Measurements from ENCODE around the gene PLXDC1. TPM values are rescaled to one million over a fixed set of nuclear protein-coding genes. Genes with fewer than 3 reads are reported as not detected.

Gene PLXDC1
- polyA plus RNA-seq, 1 experiment = 1.9 TPM

- H3K27ac ChIP-seq (ENCODE audit: low read depth, low read length) = no peak overlapping the region
- no peak for DNase-seq (ENCODE audit: low read depth, low spot score)
- TF ChIP-seq CTCF (IDR thresholded peaks at IDR 0.05; ENCODE audit: low read depth, low read length) = no peak
- H3K9me3 ChIP-seq (ENCODE audit: control insufficient read depth, insufficient read depth, low read length) = no peaks in the 10 kb centered on the region
- no peak overlapping the region for H3K4me3 ChIP-seq (ENCODE audit: low read depth, low read length)
- H3K27me3 ChIP-seq (ENCODE audit: control insufficient read depth, insufficient read depth, low read length) = peaks cover 10% of the 10 kb centered on the region
- ChIA-PET POLR2A (no interaction called here), CTCF (interaction anchor here (1.3 kb wide), 1 partner anchor 46 kb away, joined by 4 read pairs; no protein-coding TSS in a partner anchor)
Measured at GRCh38 chr17:39118674-39119419, 32.6 kb downstream of the PLXDC1 start.

- no peak for DNase-seq (ENCODE audit: low read depth, low spot score)
- ChIA-PET POLR2A (no interaction called here), CTCF (interaction anchor here (2.2 kb wide), 1 partner anchor 134 kb away, joined by 8 read pairs; no protein-coding TSS in a partner anchor)
- no peak overlapping the region for H3K4me3 ChIP-seq (ENCODE audit: low read depth, low read length)
- H3K27me3 ChIP-seq (ENCODE audit: control insufficient read depth, insufficient read depth, low read length) = peaks cover 8% of the 10 kb centered on the region
- H3K9me3 ChIP-seq (ENCODE audit: control insufficient read depth, insufficient read depth, low read length) = no peaks in the 10 kb centered on the region
- TF ChIP-seq CTCF (IDR thresholded peaks at IDR 0.05; ENCODE audit: low read depth, low read length) = no peak
- H3K27ac ChIP-seq (ENCODE audit: low read depth, low read length) = no peak overlapping the region
Measured at GRCh38 chr17:39116224-39116623, 35.2 kb downstream of the PLXDC1 start.

GRCh38 chr17:39115135-39115534 lies 36.3 kb downstream of the PLXDC1 start:
- Histone ChIP-seq H3K27me3 (ENCODE audit: control insufficient read depth, insufficient read depth, low read length) (peaks cover 18% of the 10 kb centered on the region), H3K4me3 (ENCODE audit: low read depth, low read length) (no peak overlapping the region), H3K9me3 (ENCODE audit: control insufficient read depth, insufficient read depth, low read length) (no peaks in the 10 kb centered on the region), H3K27ac (ENCODE audit: low read depth, low read length) (peak overlapping the region; percentile 61)
- no peak for TF ChIP-seq CTCF (IDR thresholded peaks at IDR 0.05; ENCODE audit: low read depth, low read length)
- DNase-seq (ENCODE audit: low read depth, low spot score) = no peak
- CTCF ChIA-PET = interaction anchor here (0.5 to 2.4 kb wide), 4 partner anchors 38 to 132 kb away, joined by 3 to 10 read pairs (median 6); no protein-coding TSS in a partner anchor
- POLR2A ChIA-PET = interaction anchor here (0.6 to 1.1 kb wide), 2 partner anchors 15 to 38 kb away, joined by 3 read pairs; no protein-coding TSS in a partner anchor

GRCh38 chr17:39114723-39115122 lies 36.7 kb downstream of the PLXDC1 start:
- ChIA-PET CTCF (interaction anchor here (0.7 to 2.4 kb wide), 3 partner anchors 38 to 132 kb away, joined by 3 to 10 read pairs (median 8); no protein-coding TSS in a partner anchor), POLR2A (interaction anchor here (0.6 to 1.1 kb wide), 2 partner anchors 15 to 38 kb away, joined by 3 read pairs; no protein-coding TSS in a partner anchor)
- TF ChIP-seq CTCF (IDR thresholded peaks at IDR 0.05; ENCODE audit: low read depth, low read length) = no peak
- peaks cover 18% of the 10 kb centered on the region for H3K27me3 ChIP-seq (ENCODE audit: control insufficient read depth, insufficient read depth, low read length)
- DNase-seq (ENCODE audit: low read depth, low spot score) = no peak
- no peaks in the 10 kb centered on the region for H3K9me3 ChIP-seq (ENCODE audit: control insufficient read depth, insufficient read depth, low read length)
- no peak overlapping the region for H3K4me3 ChIP-seq (ENCODE audit: low read depth, low read length)
- peak overlapping the region; percentile 61 for H3K27ac ChIP-seq (ENCODE audit: low read depth, low read length)

- H3K27me3 ChIP-seq (ENCODE audit: control insufficient read depth, insufficient read depth, low read length) = peaks cover 22% of the 10 kb centered on the region
- no peak overlapping the region for H3K4me3 ChIP-seq (ENCODE audit: low read depth, low read length)
- no peak overlapping the region for H3K27ac ChIP-seq (ENCODE audit: low read depth, low read length)
- no peak for TF ChIP-seq CTCF (IDR thresholded peaks at IDR 0.05; ENCODE audit: low read depth, low read length)
- ChIA-PET CTCF (interaction anchor here (0.6 to 2.4 kb wide), 2 partner anchors 39 to 155 kb away, joined by 5 to 10 read pairs; no protein-coding TSS in a partner anchor), POLR2A (no interaction called here)
- H3K9me3 ChIP-seq (ENCODE audit: control insufficient read depth, insufficient read depth, low read length) = no peaks in the 10 kb centered on the region
- DNase-seq (ENCODE audit: low read depth, low spot score) = no peak
Measured at GRCh38 chr17:39113871-39114270, 37.6 kb downstream of the PLXDC1 start.
